ENCODE results near the gene SCN1B. TPM values are rescaled to one million over a fixed set of nuclear protein-coding genes. Genes with fewer than 3 reads are reported as not detected.
A peak's percentile ranks its signal among the peaks of the same experiment; 100 is the strongest.
"Not testable (repeated sequence)": the region's sequence is repeated elsewhere in the genome, so short reads cannot be mapped to it uniquely, and the experiment has no call there.

The SCN1B gene
- total RNA-seq, 2 donors from 2014 or later: 2.7 to 4.7 TPM

- peaks cover 5 to 15% of the 10 kb centered on the region in 2 donors for H3K36me3 Mint-ChIP-seq (ENCODE audit: insufficient read depth in 2 of 2)
- H3K27ac Mint-ChIP-seq: no peak overlapping the region
- no peak overlapping the region for H3K4me3 Mint-ChIP-seq
- H3K27me3 Mint-ChIP-seq (ENCODE audit: low read depth): peaks cover 6% of the 10 kb centered on the region
- ATAC-seq (replicated peaks in 1 of 2) (no peak), DNase-seq (no peak)
- no peaks in the 10 kb centered on the region for H3K9me3 Mint-ChIP-seq
- H3K4me1 Mint-ChIP-seq (ENCODE audit: low read depth): peaks cover 15% of the 10 kb centered on the region
These were observed 3.9 kb upstream of the SCN1B start for GRCh38 chr19:35026418-35026817.

DNA sequence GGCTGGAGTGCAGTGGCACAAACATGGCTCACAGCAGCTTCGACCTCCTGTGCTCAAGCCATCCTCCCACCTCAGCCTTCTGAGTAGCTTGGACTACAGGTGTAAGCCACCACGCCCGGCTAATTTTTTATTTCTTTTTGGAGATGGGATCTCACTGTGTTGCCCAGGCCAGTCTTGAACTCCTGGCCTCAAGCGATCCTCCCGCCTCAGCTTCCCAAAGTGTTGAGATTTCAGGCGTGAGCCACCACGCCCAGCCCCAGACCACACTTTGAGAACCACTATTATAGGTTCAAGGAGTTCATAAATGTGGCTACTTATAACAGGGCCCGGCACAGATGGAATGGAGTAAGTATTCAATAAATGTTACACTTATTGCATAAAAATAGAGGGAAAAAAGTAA is 3.3 kb upstream of the SCN1B start:
- ATAC-seq (replicated peaks in 1 of 2) (no peak), DNase-seq (no peak)
- H3K4me1 Mint-ChIP-seq (ENCODE audit: low read depth): peaks cover 17% of the 10 kb centered on the region
- H3K9me3 Mint-ChIP-seq: no peaks in the 10 kb centered on the region
- H3K36me3 Mint-ChIP-seq (ENCODE audit: insufficient read depth in 2 of 2): peaks cover 5 to 12% of the 10 kb centered on the region in 2 donors
- peaks cover 12% of the 10 kb centered on the region for H3K27me3 Mint-ChIP-seq (ENCODE audit: low read depth)
- no peak overlapping the region for H3K27ac Mint-ChIP-seq
- H3K4me3 Mint-ChIP-seq: no peak overlapping the region

DNA sequence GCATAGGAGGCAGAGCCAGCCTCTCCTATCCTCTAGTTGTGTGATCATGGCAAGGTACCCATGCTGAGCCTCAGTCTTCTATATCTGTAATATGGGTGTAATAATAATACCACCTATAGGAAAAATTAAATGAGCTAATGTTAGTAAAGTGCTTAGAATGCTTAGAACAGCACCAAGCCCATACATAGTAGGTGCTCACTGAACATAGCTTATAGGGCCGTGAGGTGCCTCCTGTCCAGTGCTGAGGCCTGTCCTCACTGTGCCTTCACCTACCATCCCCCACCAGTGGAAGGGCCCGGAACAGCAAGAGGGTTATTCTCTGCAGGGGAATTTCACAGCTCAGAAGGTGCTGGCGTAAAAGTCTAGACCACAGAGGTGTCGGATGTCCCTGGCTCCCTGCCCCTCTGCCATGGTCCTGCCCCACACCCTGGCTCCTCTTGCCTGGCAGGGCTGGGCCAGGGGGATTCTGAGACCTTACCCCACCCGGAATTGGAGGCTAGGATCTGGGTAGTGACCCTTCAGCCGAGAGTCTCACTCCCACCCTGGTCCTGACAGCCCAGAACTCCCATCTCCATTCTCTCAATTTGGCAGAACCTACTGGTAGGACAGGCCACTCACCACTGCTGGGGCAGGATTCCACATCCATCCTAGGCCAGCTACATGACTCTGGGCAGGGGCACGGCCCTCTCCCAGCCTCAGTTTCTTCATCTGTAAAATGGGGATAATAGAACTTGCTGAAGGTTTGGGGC is 2.2 kb upstream of the SCN1B start:
- peaks cover 22% of the 10 kb centered on the region for H3K27me3 Mint-ChIP-seq (ENCODE audit: low read depth)
- H3K4me3 Mint-ChIP-seq: peak overlapping the region in 1 of 2 donors; percentile 36
- H3K4me1 Mint-ChIP-seq (ENCODE audit: low read depth): peaks cover 17% of the 10 kb centered on the region
- ATAC-seq (replicated peaks in 1 of 2): no peak
- no peak for DNase-seq
- H3K9me3 Mint-ChIP-seq: no peaks in the 10 kb centered on the region
- H3K27ac Mint-ChIP-seq: no peak overlapping the region
- H3K36me3 Mint-ChIP-seq (ENCODE audit: insufficient read depth in 2 of 2): peaks cover 5 to 10% of the 10 kb centered on the region in 2 donors

DNA sequence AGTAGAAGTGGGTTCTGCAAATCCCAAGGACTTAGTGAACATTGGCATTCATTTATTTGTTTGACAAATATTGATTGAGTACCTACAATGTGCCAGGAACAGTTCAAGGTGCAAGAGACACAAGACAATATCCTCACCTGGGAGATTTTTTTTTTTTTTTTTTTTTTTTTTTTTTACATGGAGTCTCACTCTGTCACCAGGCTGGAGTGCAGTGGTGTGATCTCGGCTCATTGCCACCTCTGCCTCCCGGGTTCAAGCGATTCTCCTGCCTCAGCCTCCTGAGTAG is 1.7 kb upstream of the SCN1B start:
- peaks cover 24% of the 10 kb centered on the region for H3K27me3 Mint-ChIP-seq (ENCODE audit: low read depth)
- not testable (repeated sequence) for H3K36me3 Mint-ChIP-seq (ENCODE audit: insufficient read depth in 2 of 2); H3K9me3 Mint-ChIP-seq; H3K27ac Mint-ChIP-seq; DNase-seq; ATAC-seq (replicated peaks in 1 of 2)
- peak overlapping the region in 1 of 2 donors; percentile 36 for H3K4me3 Mint-ChIP-seq
- peaks cover 17% of the 10 kb centered on the region for H3K4me1 Mint-ChIP-seq (ENCODE audit: low read depth)

DNA sequence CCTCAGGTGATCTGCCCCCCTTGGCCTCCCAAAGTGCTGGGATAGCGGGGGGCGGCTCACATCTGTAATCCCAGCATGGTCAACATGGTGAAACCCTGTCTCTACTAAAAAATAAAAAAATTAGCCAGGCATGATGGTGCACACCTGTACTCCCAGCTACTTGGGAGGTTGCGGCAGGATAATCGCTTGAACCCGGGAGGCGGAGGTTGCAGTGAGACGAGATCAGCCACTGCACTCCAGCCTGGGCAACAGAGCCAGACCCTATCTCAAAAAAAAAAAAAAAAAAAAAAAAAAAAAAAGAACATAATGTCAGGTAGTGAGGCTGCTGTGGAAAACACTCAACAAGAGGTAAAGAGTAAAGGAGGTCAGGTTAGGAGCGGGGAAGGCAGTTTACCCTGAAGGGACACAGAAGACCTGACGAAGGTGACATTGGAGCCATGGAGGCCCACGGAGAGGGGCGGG is 964 bp upstream of the SCN1B start:
- peaks cover 24% of the 10 kb centered on the region for H3K27me3 Mint-ChIP-seq (ENCODE audit: low read depth)
- not testable (repeated sequence) for H3K36me3 Mint-ChIP-seq (ENCODE audit: insufficient read depth in 2 of 2); ATAC-seq (replicated peaks in 1 of 2); H3K9me3 Mint-ChIP-seq; DNase-seq
- H3K4me3 Mint-ChIP-seq: peak overlapping the region; percentile 56 to 69
- H3K27ac Mint-ChIP-seq: peak overlapping the region; percentile 20
- H3K4me1 Mint-ChIP-seq (ENCODE audit: low read depth): peaks cover 17% of the 10 kb centered on the region

DNA sequence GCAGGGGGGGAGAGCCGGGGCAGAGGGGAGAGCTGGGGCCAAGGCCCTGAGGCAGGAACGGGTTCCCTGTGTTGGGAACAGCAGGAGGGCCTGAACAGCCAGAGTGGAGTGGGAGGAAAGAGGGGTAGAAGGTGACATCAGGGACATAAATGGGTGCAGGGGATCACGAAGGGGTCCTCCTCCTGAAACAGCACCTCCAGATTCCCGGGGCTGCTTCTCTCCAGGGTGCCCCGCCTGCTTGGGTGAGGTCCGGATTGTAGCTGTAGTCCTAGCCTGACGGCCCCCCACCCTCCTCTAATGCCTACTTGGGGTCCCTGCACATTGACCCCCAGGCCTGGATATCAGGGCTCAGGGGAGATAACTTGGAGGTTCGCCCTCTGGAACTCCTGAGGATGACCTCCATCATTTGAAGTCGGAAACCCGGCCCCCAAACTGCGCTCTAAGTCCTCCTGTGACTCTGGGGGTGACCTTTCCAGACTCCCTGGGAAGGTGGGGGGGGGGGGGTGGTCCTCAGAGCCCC is 473 bp upstream of the SCN1B start:
- ATAC-seq (replicated peaks in 1 of 2) (peak; percentile 2 to 4), DNase-seq (no peak)
- Mint-ChIP-seq H3K27me3 (ENCODE audit: low read depth) (peaks cover 24% of the 10 kb centered on the region), H3K9me3 (no peaks in the 10 kb centered on the region), H3K36me3 (ENCODE audit: insufficient read depth in 2 of 2) (peaks cover 3 to 6% of the 10 kb centered on the region in 2 donors), H3K4me1 (ENCODE audit: low read depth) (peaks cover 17% of the 10 kb centered on the region), H3K4me3 (peak overlapping the region; percentile 56 to 69), H3K27ac (peak overlapping the region; percentile 20)

GRCh38 chr19:35031072-35031881 is 1.0 kb downstream of the SCN1B start:
- no peaks in the 10 kb centered on the region for H3K9me3 Mint-ChIP-seq
- peak overlapping the region; percentile 80 for H3K27ac Mint-ChIP-seq
- H3K36me3 Mint-ChIP-seq (ENCODE audit: insufficient read depth in 2 of 2): peaks cover 3 to 5% of the 10 kb centered on the region in 2 donors
- peaks cover 24% of the 10 kb centered on the region for H3K27me3 Mint-ChIP-seq (ENCODE audit: low read depth)
- H3K4me3 Mint-ChIP-seq: peak overlapping the region; percentile 64 to 72
- peaks cover 17% of the 10 kb centered on the region for H3K4me1 Mint-ChIP-seq (ENCODE audit: low read depth)
- DNase-seq (no peak), ATAC-seq (replicated peaks in 1 of 2) (no peak)

DNA sequence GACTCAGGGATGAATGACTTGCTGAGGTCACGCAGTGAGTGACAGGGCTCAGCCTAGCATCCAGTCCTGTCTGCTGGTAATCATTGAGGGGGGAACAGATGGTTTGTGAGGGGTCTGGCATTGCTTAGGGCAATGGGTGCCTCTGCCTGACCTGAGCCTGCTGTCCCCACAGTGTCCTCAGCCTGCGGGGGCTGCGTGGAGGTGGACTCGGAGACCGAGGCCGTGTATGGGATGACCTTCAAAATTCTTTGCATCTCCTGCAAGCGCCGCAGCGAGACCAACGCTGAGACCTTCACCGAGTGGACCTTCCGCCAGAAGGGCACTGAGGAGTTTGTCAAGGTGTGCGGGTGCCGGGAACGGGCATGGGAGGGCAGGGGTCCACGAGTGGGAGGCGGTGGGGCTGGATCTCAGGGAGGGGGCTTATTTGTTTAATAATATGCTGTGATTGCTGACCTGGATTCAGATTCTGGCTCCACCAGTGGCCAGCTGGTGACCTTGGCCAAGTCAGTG is 2.1 kb downstream of the SCN1B start:
- ATAC-seq (replicated peaks in 1 of 2): no peak
- Mint-ChIP-seq H3K27ac (no peak overlapping the region), H3K4me1 (ENCODE audit: low read depth) (peaks cover 17% of the 10 kb centered on the region), H3K4me3 (no peak overlapping the region), H3K9me3 (no peaks in the 10 kb centered on the region), H3K36me3 (ENCODE audit: insufficient read depth in 2 of 2) (peaks cover 2 to 3% of the 10 kb centered on the region in 2 donors), H3K27me3 (ENCODE audit: low read depth) (peaks cover 24% of the 10 kb centered on the region)
- DNase-seq: no peak

- no peak for ATAC-seq (replicated peaks in 1 of 2)
- H3K9me3 Mint-ChIP-seq: no peaks in the 10 kb centered on the region
- H3K27ac Mint-ChIP-seq: peak overlapping the region; percentile 40
- H3K27me3 Mint-ChIP-seq (ENCODE audit: low read depth): peaks cover 24% of the 10 kb centered on the region
- peaks cover 0 to 2% of the 10 kb centered on the region in 2 donors for H3K36me3 Mint-ChIP-seq (ENCODE audit: insufficient read depth in 2 of 2)
- H3K4me1 Mint-ChIP-seq (ENCODE audit: low read depth): peaks cover 15% of the 10 kb centered on the region
- peak overlapping the region in 1 of 2 donors; percentile 22 for H3K4me3 Mint-ChIP-seq
- DNase-seq: no peak
These were observed 3.1 kb downstream of the SCN1B start for GRCh38 chr19:35033067-35034004.

DNA sequence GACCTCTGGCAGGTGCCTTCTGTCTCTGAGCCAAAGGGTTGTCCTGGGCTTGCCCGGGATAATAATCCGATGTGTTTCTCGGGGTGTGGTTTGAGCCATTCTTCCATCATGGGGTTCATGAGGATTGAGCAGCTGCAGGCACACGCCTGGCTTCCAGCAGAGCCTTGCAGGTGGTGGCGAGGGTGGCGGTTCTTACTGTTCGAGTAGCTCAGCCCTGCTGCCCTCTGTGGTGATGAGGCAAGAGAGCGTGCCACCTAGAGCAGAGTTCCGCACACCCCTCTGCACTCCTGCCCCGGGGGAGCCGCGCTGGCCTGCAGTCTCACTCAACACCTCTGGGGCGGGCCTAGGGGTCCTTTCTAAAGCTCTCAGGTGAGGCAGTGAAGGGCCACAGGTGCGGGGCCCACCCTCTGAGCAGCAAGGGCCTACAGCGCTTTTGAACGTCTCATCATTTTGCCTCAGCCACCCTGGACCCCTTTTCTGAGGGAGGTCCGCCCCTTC is 3.8 kb downstream of the SCN1B start:
- Mint-ChIP-seq H3K4me3 (no peak overlapping the region), H3K27me3 (ENCODE audit: low read depth) (peaks cover 24% of the 10 kb centered on the region), H3K27ac (no peak overlapping the region), H3K9me3 (no peaks in the 10 kb centered on the region), H3K36me3 (ENCODE audit: insufficient read depth in 2 of 2) (no peaks in the 10 kb centered on the region), H3K4me1 (ENCODE audit: low read depth) (peaks cover 13% of the 10 kb centered on the region)
- no peak for ATAC-seq (replicated peaks in 1 of 2)
- no peak for DNase-seq

- peaks cover 24% of the 10 kb centered on the region for H3K27me3 Mint-ChIP-seq (ENCODE audit: low read depth)
- H3K36me3 Mint-ChIP-seq (ENCODE audit: insufficient read depth in 2 of 2): no peaks in the 10 kb centered on the region
- no peak for ATAC-seq (replicated peaks in 1 of 2)
- H3K9me3 Mint-ChIP-seq: no peaks in the 10 kb centered on the region
- H3K4me3 Mint-ChIP-seq: no peak overlapping the region
- no peak for DNase-seq
- no peak overlapping the region for H3K27ac Mint-ChIP-seq
- peaks cover 7% of the 10 kb centered on the region for H3K4me1 Mint-ChIP-seq (ENCODE audit: low read depth)
These were observed 4.5 kb downstream of the SCN1B start for GRCh38 chr19:35034588-35035382.

All from activated T-cell treated with anti-CD3 and anti-CD28 coated beads, Interleukin-2, amount 50 U/mL, for 72 hours (primary cell).